ENCODE measurements around the gene GRID1.

Gene GRID1

GRCh38 chr10:86336341-86336740 lies 30.3 kb downstream of the GRID1 start:
- no peak for DNase-seq

GRCh38 chr10:86335831-86336230 lies 30.8 kb downstream of the GRID1 start:
- DNase-seq: no peak

GRCh38 chr10:86335257-86335656 lies 31.3 kb downstream of the GRID1 start:
- no peak for DNase-seq

GRCh38 chr10:86334488-86335085 lies 32.0 kb downstream of the GRID1 start:
- DNase-seq: no peak

- DNase-seq: no peak
These were observed 32.6 kb downstream of the GRID1 start for GRCh38 chr10:86333826-86334487.

GRCh38 chr10:86331861-86332260 lies 34.7 kb downstream of the GRID1 start:
- DNase-seq: no peak

GRCh38 chr10:86330778-86331763 lies 35.5 kb downstream of the GRID1 start:
- no peak for DNase-seq

- DNase-seq: no peak
These were observed 36.5 kb downstream of the GRID1 start for GRCh38 chr10:86329896-86330680.

GRCh38 chr10:86329093-86329710 lies 37.4 kb downstream of the GRID1 start:
- no peak for DNase-seq

GRCh38 chr10:86327954-86328725 lies 38.5 kb downstream of the GRID1 start:
- no peak for DNase-seq

GRCh38 chr10:86325158-86325557 lies 41.4 kb downstream of the GRID1 start:
- DNase-seq: no peak

- DNase-seq: no peak
These were observed 45.0 kb downstream of the GRID1 start for GRCh38 chr10:86321568-86321967.

- no peak for DNase-seq
These were observed 46.9 kb downstream of the GRID1 start for GRCh38 chr10:86319676-86320075.

- DNase-seq: no peak
These were observed 48.5 kb downstream of the GRID1 start for GRCh38 chr10:86317949-86318725.

GRCh38 chr10:86316990-86317389 lies 49.6 kb downstream of the GRID1 start:
- no peak for DNase-seq

GRCh38 chr10:86316274-86316835 lies 50.2 kb downstream of the GRID1 start:
- DNase-seq: no peak

GRCh38 chr10:86315549-86315942 lies 51.0 kb downstream of the GRID1 start:
- no peak for DNase-seq

GRCh38 chr10:86314616-86315548 lies 51.7 kb downstream of the GRID1 start:
- no peak for DNase-seq

- no peak for DNase-seq
These were observed 53.0 kb downstream of the GRID1 start for GRCh38 chr10:86313621-86314041.
